ENCODE data around the gene RBM47.
A peak's percentile ranks its signal among the peaks of the same experiment; 100 is the strongest.
"Not testable (repeated sequence)": the region's sequence is repeated elsewhere in the genome, so short reads cannot be mapped to it uniquely, and the experiment has no call there.

RBM47 gene

DNA sequence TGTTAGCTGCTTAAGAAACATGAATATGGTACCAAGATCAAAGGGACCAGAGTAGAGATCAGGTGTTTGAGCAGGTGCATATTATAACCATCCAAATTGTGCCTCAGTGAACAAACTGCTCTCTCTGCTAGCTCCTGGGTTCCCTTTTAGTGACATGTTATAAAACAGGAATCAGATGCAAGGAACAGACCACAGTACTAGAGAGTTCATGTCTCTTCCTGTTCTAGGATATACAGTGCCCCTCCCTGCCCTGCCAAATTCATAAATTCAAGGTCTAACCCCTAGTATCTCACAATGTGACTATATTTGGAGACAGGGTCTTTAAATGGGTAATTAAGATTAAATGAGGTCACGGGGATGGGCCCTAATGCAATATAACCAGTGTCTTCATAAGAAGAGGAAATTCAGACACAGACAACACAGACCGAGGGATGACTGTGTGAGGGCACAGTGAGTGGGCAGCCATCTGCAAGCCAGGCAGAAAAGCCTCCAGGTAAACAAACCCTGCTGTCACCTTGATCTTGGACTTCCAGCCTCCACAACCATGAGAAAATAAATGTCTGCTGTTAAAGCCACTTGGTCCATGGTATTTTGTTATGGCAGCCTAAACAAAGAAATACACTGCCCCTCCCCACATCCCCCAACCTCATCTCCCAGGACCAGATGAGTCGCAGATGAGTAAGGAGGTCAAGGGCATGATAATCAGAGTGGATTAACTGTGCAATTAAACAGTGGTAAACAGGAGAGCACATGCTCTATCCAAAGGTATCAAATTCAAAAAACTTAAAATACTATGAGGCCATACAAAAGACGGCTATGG lies 82.5 kb downstream of the RBM47 start:
- no peak for DNase-seq (ENCODE audit: low spot score)
- no peak for TF ChIP-seq CTCF (IDR thresholded peaks at IDR 0.05; ENCODE audit: extremely low read depth, insufficient read depth, missing control alignments)
- in situ Hi-C loops (cut with MboI; ENCODE audit: low pct_unique_long_range_greater_than_20kb, low sequenced_read_pairs, unreplicated experiment): no loop called here

DNA sequence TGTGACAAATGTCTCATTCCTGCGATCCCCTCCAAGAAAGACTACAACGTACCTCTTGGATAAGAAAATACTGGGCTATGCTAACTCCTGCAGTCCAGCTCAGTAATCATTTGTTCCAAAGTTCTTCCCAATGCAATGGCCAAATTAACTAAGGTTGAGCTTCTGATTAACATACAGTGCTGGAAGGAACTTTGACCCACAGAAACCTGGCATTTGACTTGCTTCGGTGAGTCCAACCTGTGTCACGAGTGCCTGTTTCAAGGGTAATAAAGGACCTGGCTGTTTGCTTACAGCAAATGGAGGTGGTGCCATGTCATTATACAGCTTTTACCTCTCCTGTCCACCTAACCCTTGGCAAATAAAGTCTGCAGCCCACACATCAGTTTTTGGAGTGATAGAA lies 83.2 kb downstream of the RBM47 start:
- in situ Hi-C loops (cut with MboI; ENCODE audit: low pct_unique_long_range_greater_than_20kb, low sequenced_read_pairs, unreplicated experiment): no loop called here
- DNase-seq (ENCODE audit: low spot score): no peak
- TF ChIP-seq CTCF (IDR thresholded peaks at IDR 0.05; ENCODE audit: extremely low read depth, insufficient read depth, missing control alignments): no peak

DNA sequence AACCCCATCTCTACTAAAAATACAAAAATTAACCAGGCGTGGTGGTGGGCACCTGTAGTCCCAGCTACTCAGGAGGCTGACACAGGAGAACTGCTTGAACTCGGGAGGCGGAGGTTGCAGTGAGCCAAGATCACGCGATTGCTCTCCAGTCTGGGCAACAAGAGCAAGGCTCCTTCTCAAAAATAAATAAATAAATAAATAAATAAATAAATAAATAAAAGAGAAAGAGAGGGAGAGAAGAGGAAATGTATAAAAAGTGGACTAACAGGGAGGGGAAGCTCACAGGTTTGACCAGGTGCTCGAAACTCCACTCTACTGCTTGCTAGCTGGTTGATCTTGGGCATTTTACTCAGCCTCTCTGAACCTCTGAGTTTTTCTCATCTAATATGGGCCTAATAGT lies 84.2 kb downstream of the RBM47 start:
- DNase-seq (ENCODE audit: low spot score); in situ Hi-C loops (cut with MboI; ENCODE audit: low pct_unique_long_range_greater_than_20kb, low sequenced_read_pairs, unreplicated experiment): not testable (repeated sequence)

DNA sequence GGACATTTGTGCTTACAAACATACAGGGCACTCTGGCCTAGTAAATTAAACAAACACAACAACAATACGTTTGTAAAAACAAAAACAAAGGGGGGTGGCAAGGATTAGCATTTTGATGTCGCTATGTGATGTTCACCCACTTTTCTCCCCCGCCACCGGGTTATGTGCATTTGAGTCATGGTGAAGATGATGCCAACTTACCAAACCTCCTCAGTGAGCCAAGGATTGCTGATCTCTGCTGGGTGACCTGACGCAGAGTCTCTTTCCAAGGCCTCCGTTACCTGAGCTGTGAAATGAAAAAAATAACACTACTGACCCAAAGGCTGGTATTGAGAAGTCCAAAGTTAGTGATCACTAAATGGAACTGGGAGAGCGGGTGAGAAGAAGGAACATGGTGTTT lies 85.4 kb downstream of the RBM47 start:
- in situ Hi-C loops (cut with MboI; ENCODE audit: low pct_unique_long_range_greater_than_20kb, low sequenced_read_pairs, unreplicated experiment): no loop called here
- no peak for DNase-seq (ENCODE audit: low spot score)

GRCh38 chr4:40540800-40541199 lies 88.9 kb downstream of the RBM47 start:
- DNase-seq (ENCODE audit: low spot score): no peak
- in situ Hi-C loops (cut with MboI; ENCODE audit: low pct_unique_long_range_greater_than_20kb, low sequenced_read_pairs, unreplicated experiment): no loop called here
- TF ChIP-seq CTCF (IDR thresholded peaks at IDR 0.05; ENCODE audit: extremely low read depth, insufficient read depth, missing control alignments): no peak

More for the DNA sequence above, 85.4 kb downstream of the RBM47 start:
- no peak for TF ChIP-seq CTCF (IDR thresholded peaks at IDR 0.05; ENCODE audit: extremely low read depth, insufficient read depth, missing control alignments)

GRCh38 chr4:40536032-40536431 lies 93.6 kb downstream of the RBM47 start:
- in situ Hi-C loops (cut with MboI; ENCODE audit: low pct_unique_long_range_greater_than_20kb, low sequenced_read_pairs, unreplicated experiment): no loop called here
- TF ChIP-seq CTCF (IDR thresholded peaks at IDR 0.05; ENCODE audit: extremely low read depth, insufficient read depth, missing control alignments): no peak
- DNase-seq (ENCODE audit: low spot score): peak; percentile 56

DNA sequence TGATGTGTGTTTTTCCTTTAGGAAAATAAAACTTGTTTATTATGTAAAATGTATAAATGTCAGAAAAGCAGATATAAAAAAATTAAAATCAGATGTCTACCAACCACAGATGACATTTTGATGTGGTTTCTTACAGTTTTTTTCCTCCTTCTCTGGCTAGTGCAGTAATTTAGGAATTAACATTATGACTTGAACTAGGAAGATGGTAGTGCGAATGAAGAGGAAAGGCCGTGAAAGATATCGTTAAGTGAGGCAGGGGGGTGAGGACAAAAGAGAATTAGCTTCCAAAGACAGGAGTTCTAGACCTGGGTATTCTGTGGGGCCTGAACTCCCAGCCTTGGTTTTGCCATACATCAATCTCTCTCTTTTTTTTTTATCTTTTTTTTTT lies 98.0 kb downstream of the RBM47 start:
- TF ChIP-seq CTCF (IDR thresholded peaks at IDR 0.05; ENCODE audit: extremely low read depth, insufficient read depth, missing control alignments): no peak
- DNase-seq (ENCODE audit: low spot score): no peak
- in situ Hi-C loops (cut with MboI; ENCODE audit: low pct_unique_long_range_greater_than_20kb, low sequenced_read_pairs, unreplicated experiment): no loop called here

Measured in GM13977 (cell line).